Erythroblast (primary cell): Measurements from ENCODE around the gene FRMD4A.

Experiments used
- DNase-seq, 2 experiments: peaks; one replicate each; lab custom pipeline; 2025; lab: John Stamatoyannopoulos, UW
- GATA1 ChIP-seq: IDR thresholded peaks from 2 replicates; pipeline ENCODE4 v1.6.1; 2011; ENCODE audit warnings: low read depth, mild to moderate bottlenecking, control low read depth, low read length, moderate library complexity
- POLR2A ChIP-seq: IDR thresholded peaks from 2 replicates; pipeline ENCODE4 v1.6.1; 2011; ENCODE audit warnings: mild to moderate bottlenecking, low read length

FRMD4A gene

GRCh38 chr10:13801907-13802288 lies 528.8 kb downstream of the FRMD4A start:
- no peak for DNase-seq
- TF ChIP-seq POLR2A = no peak
- no peak for TF ChIP-seq GATA1

GRCh38 chr10:13801156-13801906 lies 529.4 kb downstream of the FRMD4A start:
- no peak for DNase-seq

DNA sequence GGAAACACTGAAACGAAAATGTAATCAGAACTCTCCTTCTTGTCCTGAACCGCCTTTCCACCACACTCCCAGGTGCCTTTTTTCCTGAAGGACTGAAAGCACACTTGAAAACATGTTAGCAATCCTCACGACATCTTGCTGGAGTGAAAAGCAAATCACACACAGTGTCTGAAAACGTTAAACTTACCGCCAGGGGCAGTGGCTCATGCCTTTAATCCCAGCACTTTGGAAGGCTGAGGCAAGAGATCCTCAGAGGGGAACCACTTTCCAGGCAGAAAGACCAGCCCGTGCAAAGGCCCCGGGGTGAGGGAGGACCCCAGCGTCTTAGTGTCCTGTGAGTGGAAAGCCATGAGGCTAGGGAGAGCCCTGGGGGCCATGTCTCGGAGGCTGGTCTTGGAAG lies 533.6 kb downstream of the FRMD4A start:
- no peak for DNase-seq
- TF ChIP-seq GATA1 (no peak), POLR2A (no peak)

More at GRCh38 chr10:13801156-13801906, 529.4 kb downstream of the FRMD4A start:
- TF ChIP-seq POLR2A (no peak), GATA1 (no peak)

DNA sequence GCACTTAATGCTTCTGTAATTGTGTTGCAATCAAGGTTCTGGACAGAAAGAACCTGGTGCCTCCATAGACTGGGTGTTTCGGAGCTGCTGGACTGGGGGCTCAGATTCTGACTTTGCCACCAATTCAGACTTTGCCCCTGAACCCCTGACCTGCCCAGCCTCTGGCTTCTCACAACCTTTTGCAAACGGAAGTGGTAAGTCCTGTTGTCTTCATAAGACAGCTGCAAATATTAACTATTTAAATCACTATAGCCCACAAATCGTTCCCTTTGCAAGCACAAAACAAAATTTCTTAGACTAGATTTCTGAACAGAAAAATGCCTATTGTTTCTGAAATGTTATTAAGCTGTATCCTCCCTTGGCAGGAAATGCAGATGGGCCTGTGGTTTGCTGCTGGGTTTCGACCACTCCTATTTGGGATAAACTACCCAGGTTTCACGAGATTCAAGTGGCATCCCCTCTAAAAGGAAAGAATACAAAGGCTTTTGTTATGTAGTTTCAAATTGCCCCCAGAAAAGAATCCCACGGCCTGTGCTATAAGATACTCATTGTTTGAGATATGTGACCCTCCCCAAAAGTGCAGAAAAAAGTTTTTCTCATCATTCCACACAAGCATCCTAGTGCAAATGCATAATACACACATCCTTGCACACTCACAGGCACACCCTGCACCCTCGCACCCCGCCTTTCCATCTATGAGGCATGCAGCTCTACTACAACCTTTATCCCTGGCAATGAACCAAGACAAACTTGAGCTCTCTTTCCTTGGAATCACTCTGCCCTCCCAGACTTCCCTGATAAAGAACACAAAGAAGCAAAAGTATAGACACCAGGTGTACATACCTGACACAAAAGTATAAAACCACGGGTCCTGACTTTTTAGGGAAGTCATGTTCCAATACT lies 534.8 kb downstream of the FRMD4A start:
- DNase-seq = no peak
- TF ChIP-seq POLR2A (no peak), GATA1 (no peak)

DNA sequence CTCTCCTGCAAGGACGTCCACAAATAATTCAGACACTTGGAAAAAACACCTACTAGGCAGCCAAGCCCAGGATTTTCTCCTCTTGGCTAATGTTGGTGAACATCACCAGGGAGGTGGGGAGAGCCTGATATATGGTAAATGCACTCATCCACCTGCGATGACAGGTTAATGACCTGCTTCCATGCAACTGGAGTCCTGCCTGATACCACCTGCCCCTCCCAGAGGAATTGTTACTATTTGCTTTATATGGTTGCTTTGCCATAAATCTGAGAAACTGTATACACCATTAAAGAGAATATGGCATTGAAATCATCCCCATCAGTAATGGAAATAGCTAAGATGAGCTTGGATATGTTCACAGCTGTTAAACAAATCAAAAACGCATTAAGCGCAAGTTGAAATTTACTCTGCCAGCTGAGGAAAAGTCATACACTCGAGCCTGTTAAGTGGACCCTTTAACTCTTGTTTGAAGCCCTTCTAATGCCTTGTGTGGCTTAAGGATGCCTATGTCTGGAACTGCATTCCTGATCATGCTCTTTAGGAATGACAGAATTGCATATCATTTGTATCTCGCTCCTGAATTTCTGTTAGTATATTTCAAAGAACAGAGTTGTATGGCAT lies 535.6 kb downstream of the FRMD4A start:
- TF ChIP-seq POLR2A (no peak), GATA1 (no peak)
- DNase-seq = no peak

DNA sequence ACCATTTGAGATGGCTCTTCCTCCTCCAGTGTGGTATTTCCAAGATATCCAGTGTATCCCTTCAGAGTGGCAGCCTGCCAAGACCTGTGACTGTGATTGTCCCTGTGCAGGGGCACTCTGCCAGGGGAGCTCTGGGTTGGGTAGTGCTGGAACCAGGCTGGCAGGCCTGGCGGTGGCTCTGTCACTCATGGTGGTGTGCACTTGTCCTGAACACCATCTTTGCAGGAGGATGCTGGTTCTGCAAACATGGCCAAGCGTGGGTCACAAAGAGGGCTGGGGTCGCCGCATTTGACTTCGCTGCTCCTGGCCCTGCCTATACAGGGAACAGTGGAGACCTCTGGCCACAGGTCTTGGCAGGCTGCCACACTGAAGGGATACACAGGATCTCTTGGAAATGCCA lies 538.7 kb downstream of the FRMD4A start:
- TF ChIP-seq POLR2A (no peak), GATA1 (no peak)
- no peak for DNase-seq

DNA sequence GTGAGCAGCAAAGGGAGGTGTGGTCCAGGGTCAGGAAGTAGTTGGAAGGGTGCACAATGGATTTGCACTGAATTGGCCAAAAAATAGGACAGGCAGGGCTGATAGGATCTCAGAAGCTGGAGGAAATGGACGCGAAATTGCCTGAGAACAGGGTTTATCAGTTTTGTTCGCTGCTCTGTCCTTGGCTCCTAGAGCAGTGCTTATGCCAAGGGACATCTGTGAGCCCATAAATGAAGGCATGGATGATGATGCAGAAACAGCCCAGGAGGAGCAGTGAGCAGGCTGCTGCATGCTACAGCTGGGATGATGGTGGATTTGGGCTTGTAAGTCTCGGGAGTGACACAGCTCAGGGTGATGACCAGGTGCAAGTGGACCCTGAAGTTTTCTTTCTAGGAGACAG lies 539.2 kb downstream of the FRMD4A start:
- TF ChIP-seq GATA1 (no peak), POLR2A (no peak)
- DNase-seq = no peak

GRCh38 chr10:13790196-13790595 lies 540.5 kb downstream of the FRMD4A start:
- no peak for DNase-seq

DNA sequence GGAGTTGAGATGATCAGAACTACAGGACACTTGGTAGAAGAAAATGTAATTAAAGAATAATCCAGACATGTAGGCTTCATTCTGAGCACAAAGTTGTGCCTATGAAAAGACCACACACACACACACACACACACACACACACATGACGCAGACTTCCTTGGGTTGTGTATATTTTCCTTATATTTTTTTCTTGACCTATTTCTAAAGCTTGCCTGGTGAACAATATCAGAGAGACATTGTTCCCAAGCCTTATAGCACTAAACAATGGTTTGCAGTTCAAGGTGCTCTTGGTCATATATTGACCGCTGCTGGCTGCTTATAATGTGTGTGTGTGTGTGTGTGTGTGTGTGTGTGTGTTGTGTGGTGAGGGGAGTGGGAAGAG lies 541.3 kb downstream of the FRMD4A start:
- no peak for TF ChIP-seq POLR2A
- TF ChIP-seq GATA1 = no peak
- no peak for DNase-seq

More at GRCh38 chr10:13790196-13790595, 540.5 kb downstream of the FRMD4A start:
- TF ChIP-seq POLR2A = no peak
- TF ChIP-seq GATA1 = no peak

- TF ChIP-seq GATA1 = no peak
- TF ChIP-seq POLR2A = no peak
- no peak for DNase-seq
Measured at GRCh38 chr10:13788711-13789447, 541.8 kb downstream of the FRMD4A start.

- TF ChIP-seq POLR2A (no peak), GATA1 (no peak)
- DNase-seq = no peak
Measured at GRCh38 chr10:13788320-13788600, 542.5 kb downstream of the FRMD4A start.

DNA sequence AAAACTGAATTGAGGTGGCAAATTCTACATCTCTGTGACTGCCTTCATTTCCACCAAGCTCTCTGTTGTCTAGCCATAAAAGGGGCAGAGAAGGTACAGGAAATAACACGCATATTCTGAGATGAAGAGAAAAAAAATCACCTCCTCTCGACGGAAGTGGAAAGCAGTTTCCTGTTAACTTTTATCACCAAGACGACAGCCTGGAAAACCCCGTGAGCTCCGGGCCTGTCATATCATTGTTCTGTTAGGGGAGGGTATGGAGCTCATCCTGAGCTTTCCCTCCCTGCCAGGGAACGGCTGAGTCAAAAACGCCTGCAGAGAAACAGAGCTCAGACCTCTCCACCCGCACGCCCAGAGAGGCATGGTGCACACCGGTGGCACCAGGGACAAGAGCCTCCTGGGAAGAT lies 543.7 kb downstream of the FRMD4A start:
- DNase-seq = no peak
- no peak for TF ChIP-seq POLR2A
- no peak for TF ChIP-seq GATA1

- no peak for TF ChIP-seq POLR2A
- TF ChIP-seq GATA1 = no peak
- no peak for DNase-seq
Measured at GRCh38 chr10:13784067-13784466, 546.7 kb downstream of the FRMD4A start.
